Ishikawa (cell line): ENCODE measurements around the gene GNPDA1.

Experiments
- CREB1 ChIP-seq: IDR thresholded peaks from 2 replicates; pipeline ENCODE4 v1.6.1; 2012; ENCODE audit warnings: low read depth
- EP300 ChIP-seq: IDR thresholded peaks from 2 replicates; pipeline ENCODE4 v1.6.1; 2012; ENCODE audit warnings: borderline replicate concordance
- FOXM1 ChIP-seq: IDR thresholded peaks from 2 replicates; pipeline ENCODE4 v1.6.1; 2012; ENCODE audit warnings: low read depth, borderline replicate concordance
- NFIC ChIP-seq: IDR thresholded peaks from 2 replicates; pipeline ENCODE4 v1.6.1; 2012
- RAD21 ChIP-seq: IDR thresholded peaks from 2 replicates; pipeline ENCODE4 v1.6.1; 2012; ENCODE audit warnings: low read depth
- TEAD4 ChIP-seq: IDR thresholded peaks from 2 replicates; pipeline ENCODE4 v1.6.1; 2012
- YY1 ChIP-seq: IDR thresholded peaks from 2 replicates; pipeline ENCODE4 v1.6.1; 2012; ENCODE audit warnings: low read depth
- TF ChIP-seq, protein P1 (sequence below): IDR thresholded peaks from 2 replicates; pipeline ENCODE4 v1.6.1; 2012
- TF ChIP-seq, protein P2 (sequence below): IDR thresholded peaks from 2 replicates; pipeline ENCODE4 v1.6.1; 2012
- TF ChIP-seq, protein P3 (sequence below): IDR thresholded peaks from 2 replicates; pipeline ENCODE4 v1.6.1; 2012; ENCODE audit warnings: low read depth, mild to moderate bottlenecking

DNA sequence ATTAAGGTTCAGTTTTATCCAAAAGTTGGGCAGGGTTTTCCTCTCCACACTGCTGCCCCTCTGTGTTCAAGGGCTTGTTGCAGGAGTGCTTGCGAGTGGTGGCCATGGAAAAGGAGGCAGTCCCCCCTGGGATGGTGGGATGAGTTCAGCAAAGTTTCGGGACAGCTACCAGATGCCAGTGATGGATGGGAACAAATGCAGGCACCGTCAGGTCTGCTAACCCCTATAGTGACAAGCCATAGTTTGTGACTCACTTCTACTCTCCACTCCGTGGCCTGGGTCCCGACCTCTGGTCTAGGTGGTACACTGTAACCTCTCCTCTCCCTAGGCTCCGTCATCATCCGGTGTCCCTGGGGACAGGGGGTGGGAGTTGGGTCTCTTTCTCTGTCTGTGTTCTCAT, 47.8 kb downstream of the GNPDA1 start:
- TF ChIP-seq YY1 (no peak), CREB1 (no peak), RAD21 (no peak), EP300 (no peak), FOXM1 (no peak), NFIC (no peak), TEAD4 (no peak)
- TF ChIP-seq, protein P1, sequence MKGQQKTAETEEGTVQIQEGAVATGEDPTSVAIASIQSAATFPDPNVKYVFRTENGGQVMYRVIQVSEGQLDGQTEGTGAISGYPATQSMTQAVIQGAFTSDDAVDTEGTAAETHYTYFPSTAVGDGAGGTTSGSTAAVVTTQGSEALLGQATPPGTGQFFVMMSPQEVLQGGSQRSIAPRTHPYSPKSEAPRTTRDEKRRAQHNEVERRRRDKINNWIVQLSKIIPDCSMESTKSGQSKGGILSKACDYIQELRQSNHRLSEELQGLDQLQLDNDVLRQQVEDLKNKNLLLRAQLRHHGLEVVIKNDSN, result no peak
- TF ChIP-seq, protein P2, sequence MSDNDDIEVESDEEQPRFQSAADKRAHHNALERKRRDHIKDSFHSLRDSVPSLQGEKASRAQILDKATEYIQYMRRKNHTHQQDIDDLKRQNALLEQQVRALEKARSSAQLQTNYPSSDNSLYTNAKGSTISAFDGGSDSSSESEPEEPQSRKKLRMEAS, result no peak
- TF ChIP-seq, protein P3, sequence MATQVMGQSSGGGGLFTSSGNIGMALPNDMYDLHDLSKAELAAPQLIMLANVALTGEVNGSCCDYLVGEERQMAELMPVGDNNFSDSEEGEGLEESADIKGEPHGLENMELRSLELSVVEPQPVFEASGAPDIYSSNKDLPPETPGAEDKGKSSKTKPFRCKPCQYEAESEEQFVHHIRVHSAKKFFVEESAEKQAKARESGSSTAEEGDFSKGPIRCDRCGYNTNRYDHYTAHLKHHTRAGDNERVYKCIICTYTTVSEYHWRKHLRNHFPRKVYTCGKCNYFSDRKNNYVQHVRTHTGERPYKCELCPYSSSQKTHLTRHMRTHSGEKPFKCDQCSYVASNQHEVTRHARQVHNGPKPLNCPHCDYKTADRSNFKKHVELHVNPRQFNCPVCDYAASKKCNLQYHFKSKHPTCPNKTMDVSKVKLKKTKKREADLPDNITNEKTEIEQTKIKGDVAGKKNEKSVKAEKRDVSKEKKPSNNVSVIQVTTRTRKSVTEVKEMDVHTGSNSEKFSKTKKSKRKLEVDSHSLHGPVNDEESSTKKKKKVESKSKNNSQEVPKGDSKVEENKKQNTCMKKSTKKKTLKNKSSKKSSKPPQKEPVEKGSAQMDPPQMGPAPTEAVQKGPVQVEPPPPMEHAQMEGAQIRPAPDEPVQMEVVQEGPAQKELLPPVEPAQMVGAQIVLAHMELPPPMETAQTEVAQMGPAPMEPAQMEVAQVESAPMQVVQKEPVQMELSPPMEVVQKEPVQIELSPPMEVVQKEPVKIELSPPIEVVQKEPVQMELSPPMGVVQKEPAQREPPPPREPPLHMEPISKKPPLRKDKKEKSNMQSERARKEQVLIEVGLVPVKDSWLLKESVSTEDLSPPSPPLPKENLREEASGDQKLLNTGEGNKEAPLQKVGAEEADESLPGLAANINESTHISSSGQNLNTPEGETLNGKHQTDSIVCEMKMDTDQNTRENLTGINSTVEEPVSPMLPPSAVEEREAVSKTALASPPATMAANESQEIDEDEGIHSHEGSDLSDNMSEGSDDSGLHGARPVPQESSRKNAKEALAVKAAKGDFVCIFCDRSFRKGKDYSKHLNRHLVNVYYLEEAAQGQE, result no peak
